DOHH2 (cell line): ENCODE measurements around the gene C20orf173.
"Not testable (repeated sequence)": the region's sequence is repeated elsewhere in the genome, so short reads cannot be mapped to it uniquely, and the experiment has no call there.

Source experiments
- H3F3A ChIP-seq: fragments of 200-600 bp; sonication (generic), shearing (Covaris generic); 2 replicates; pipeline ENCODE4 v1.6.0; 2016; ENCODE audit warnings: antibody characterized with exemption, mild to moderate bottlenecking; ENCODE audit not compliant: control insufficient read depth, insufficient read depth
- H3K27ac ChIP-seq: fragments of 200-600 bp; sonication (generic); 2 replicates; pipeline ENCODE4 v1.5.1; 2014; ENCODE audit warnings: low read depth, mild to moderate bottlenecking, low read length, moderate library complexity
- H3K27me3 ChIP-seq: fragments of 200-600 bp; sonication (generic); 2 replicates; pipeline ENCODE4 v1.6.1; 2014; ENCODE audit warnings: mild to moderate bottlenecking, low read length, mixed read lengths; ENCODE audit not compliant: control insufficient read depth
- H3K36me3 ChIP-seq: fragments of 200-600 bp; sonication (generic); 2 replicates; pipeline ENCODE4 v1.6.1; 2014; ENCODE audit warnings: mild to moderate bottlenecking, low read length, moderate library complexity, mixed read lengths; ENCODE audit not compliant: control insufficient read depth
- H3K4me1 ChIP-seq: fragments of 200-600 bp; sonication (generic); 2 replicates; pipeline ENCODE4 v1.6.1; 2014; ENCODE audit warnings: mild to moderate bottlenecking, low read length, mixed read lengths; ENCODE audit not compliant: control insufficient read depth
- H3K4me2 ChIP-seq: fragments of 200-600 bp; sonication (generic); 2 replicates; pipeline ENCODE4 v1.6.0; 2014; ENCODE audit warnings: mild to moderate bottlenecking, low read length, moderate library complexity
- H3K4me3 ChIP-seq: fragments of 200-600 bp; sonication (generic); 2 replicates; pipeline ENCODE4 v1.5.1; 2014; ENCODE audit warnings: mild to moderate bottlenecking, low read length, mixed read lengths
- H3K79me2 ChIP-seq: fragments of 200-600 bp; sonication (generic); 2 replicates; pipeline ENCODE4 v1.6.1; 2014; ENCODE audit warnings: mild to moderate bottlenecking, low read length, mixed read lengths; ENCODE audit not compliant: control insufficient read depth
- H3K9me2 ChIP-seq: fragments of 200-600 bp; sonication (generic); replicated peaks from 2 replicates; pipeline ENCODE4 v1.6.1; 2014; ENCODE audit warnings: mild to moderate bottlenecking, low read length, mixed read lengths; ENCODE audit not compliant: control insufficient read depth
- H3K9me3 ChIP-seq: fragments of 200-600 bp; sonication (generic); 2 replicates; pipeline ENCODE4 v1.6.1; 2014; ENCODE audit warnings: antibody characterized with exemption, low read length, mixed read lengths; ENCODE audit not compliant: control insufficient read depth, insufficient read depth
- H4K20me1 ChIP-seq: fragments of 200-600 bp; sonication (generic); 2 replicates; pipeline ENCODE4 v1.6.0; 2014; ENCODE audit warnings: low read depth, mild to moderate bottlenecking, antibody characterized with exemption, low read length, moderate library complexity; ENCODE audit not compliant: control insufficient read depth, insufficient read depth
- EZH2phosphoT487 ChIP-seq: fragments of 200-600 bp; sonication (generic); IDR thresholded peaks from 2 replicates; pipeline ENCODE4 v1.6.1; 2017; ENCODE audit warnings: borderline replicate concordance, mild to moderate bottlenecking, antibody characterized with exemption, low read length, moderate library complexity, mixed read lengths
- TF ChIP-seq, protein P1 (sequence below): fragments of 200-600 bp; sonication (generic); IDR thresholded peaks from one replicate; pipeline ENCODE4 v1.5.1; 2014; ENCODE audit warnings: antibody characterized with exemption, mild to moderate bottlenecking, low read depth, low read length; ENCODE audit not compliant: poor library complexity, severe bottlenecking

C20orf173 gene

GRCh38 chr20:35546127-35546526 lies 16.7 kb upstream of the C20orf173 start:
- TF ChIP-seq, protein P1, sequence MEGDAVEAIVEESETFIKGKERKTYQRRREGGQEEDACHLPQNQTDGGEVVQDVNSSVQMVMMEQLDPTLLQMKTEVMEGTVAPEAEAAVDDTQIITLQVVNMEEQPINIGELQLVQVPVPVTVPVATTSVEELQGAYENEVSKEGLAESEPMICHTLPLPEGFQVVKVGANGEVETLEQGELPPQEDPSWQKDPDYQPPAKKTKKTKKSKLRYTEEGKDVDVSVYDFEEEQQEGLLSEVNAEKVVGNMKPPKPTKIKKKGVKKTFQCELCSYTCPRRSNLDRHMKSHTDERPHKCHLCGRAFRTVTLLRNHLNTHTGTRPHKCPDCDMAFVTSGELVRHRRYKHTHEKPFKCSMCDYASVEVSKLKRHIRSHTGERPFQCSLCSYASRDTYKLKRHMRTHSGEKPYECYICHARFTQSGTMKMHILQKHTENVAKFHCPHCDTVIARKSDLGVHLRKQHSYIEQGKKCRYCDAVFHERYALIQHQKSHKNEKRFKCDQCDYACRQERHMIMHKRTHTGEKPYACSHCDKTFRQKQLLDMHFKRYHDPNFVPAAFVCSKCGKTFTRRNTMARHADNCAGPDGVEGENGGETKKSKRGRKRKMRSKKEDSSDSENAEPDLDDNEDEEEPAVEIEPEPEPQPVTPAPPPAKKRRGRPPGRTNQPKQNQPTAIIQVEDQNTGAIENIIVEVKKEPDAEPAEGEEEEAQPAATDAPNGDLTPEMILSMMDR, result no peak
- TF ChIP-seq EZH2phosphoT487, result no peak
- no peak overlapping the region for H3K4me2 ChIP-seq
- H3K27me3 ChIP-seq, result no peaks in the 10 kb centered on the region
- peaks cover 32% of the 10 kb centered on the region for H3K36me3 ChIP-seq
- H3K4me3 ChIP-seq, result no peak overlapping the region
- peaks cover 10% of the 10 kb centered on the region for H3K79me2 ChIP-seq
- no peaks in the 10 kb centered on the region for H3K9me3 ChIP-seq
- no peak overlapping the region for H3K27ac ChIP-seq
- peaks cover 16% of the 10 kb centered on the region for H3K4me1 ChIP-seq
- no peaks in the 10 kb centered on the region for H3K9me2 ChIP-seq
- no peaks in the 10 kb centered on the region for H4K20me1 ChIP-seq
- H3F3A ChIP-seq, result peaks cover 9% of the 10 kb centered on the region; the same call in 1 of the 2 replicates

GRCh38 chr20:35544941-35545340 lies 15.5 kb upstream of the C20orf173 start:
- H3K36me3 ChIP-seq, result peaks cover 30% of the 10 kb centered on the region

GRCh38 chr20:35544436-35544835 lies 15.0 kb upstream of the C20orf173 start:
- H3K4me1 ChIP-seq, result peaks cover 22% of the 10 kb centered on the region
- H3K27ac ChIP-seq, result no peak overlapping the region
- H3K79me2 ChIP-seq, result peaks cover 10% of the 10 kb centered on the region
- peaks cover 30% of the 10 kb centered on the region for H3K36me3 ChIP-seq
- no peaks in the 10 kb centered on the region for H3K9me2 ChIP-seq
- H3K9me3 ChIP-seq, result no peaks in the 10 kb centered on the region
- peaks cover 12% of the 10 kb centered on the region for H3F3A ChIP-seq
- no peaks in the 10 kb centered on the region for H3K27me3 ChIP-seq
- no peak overlapping the region for H3K4me3 ChIP-seq
- H4K20me1 ChIP-seq, result no peaks in the 10 kb centered on the region
- H3K4me2 ChIP-seq, result no peak overlapping the region
- TF ChIP-seq, protein P1, result no peak
- no peak for TF ChIP-seq EZH2phosphoT487

More at GRCh38 chr20:35544941-35545340, 15.5 kb upstream of the C20orf173 start:
- H3K9me2 ChIP-seq, H3K79me2 ChIP-seq, H3K27ac ChIP-seq, H3K4me2 ChIP-seq, H3K9me3 ChIP-seq, H3K27me3 ChIP-seq, H4K20me1 ChIP-seq, H3K4me3 ChIP-seq: not testable (repeated sequence)
- Histone ChIP-seq H3F3A (peaks cover 12% of the 10 kb centered on the region), H3K4me1 (peaks cover 18% of the 10 kb centered on the region)

DNA sequence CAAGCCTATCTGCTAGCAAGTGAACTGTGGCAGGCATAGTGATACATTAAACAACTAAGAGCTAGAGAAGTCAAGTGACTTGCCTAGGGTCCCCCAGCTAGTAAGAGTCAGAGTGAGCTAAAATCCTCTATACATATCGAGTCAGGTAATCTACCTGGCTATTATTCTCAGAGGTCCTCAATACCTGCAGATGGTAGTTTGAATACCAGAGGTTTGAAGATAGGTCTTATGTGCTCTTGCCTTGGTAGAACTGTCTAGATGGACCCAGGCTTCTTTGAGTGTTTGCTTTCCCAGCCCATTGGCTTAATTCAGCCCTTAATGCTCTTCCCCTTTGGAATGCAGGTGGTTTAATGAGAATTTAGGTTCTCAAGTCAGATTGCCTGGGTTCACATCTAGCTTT lies 13.5 kb upstream of the C20orf173 start:
- Histone ChIP-seq H3K4me1 (peaks cover 22% of the 10 kb centered on the region), H4K20me1 (no peaks in the 10 kb centered on the region), H3F3A (peaks cover 14% of the 10 kb centered on the region), H3K27me3 (no peaks in the 10 kb centered on the region), H3K9me3 (no peaks in the 10 kb centered on the region), H3K9me2 (no peaks in the 10 kb centered on the region), H3K36me3 (peaks cover 20% of the 10 kb centered on the region), H3K4me2 (peak overlapping the region; percentile 81), H3K79me2 (peaks cover 10% of the 10 kb centered on the region), H3K4me3 (peak overlapping the region; percentile 92), H3K27ac (no peak overlapping the region)
- no peak for TF ChIP-seq EZH2phosphoT487
- TF ChIP-seq, protein P1, result no peak
